ENCODE measurements around the gene ISG20L2.
A peak's percentile ranks its signal among the peaks of the same experiment; 100 is the strongest.

Gene ISG20L2

GRCh38 chr1:156692925-156693847 lies 35.4 kb downstream of the ISG20L2 start (continued):
- TF ChIP-seq POU6F1 (CRISPR knock-in tag; IDR thresholded peaks at IDR 0.05; ENCODE audit: borderline replicate concordance, low read depth) (no peak), TCF4 (CRISPR knock-in tag; IDR thresholded peaks at IDR 0.05; ENCODE audit: borderline replicate concordance) (no peak), SNAI2 (CRISPR knock-in tag; IDR thresholded peaks at IDR 0.05) (no peak), ZNF70 (CRISPR knock-in tag; IDR thresholded peaks at IDR 0.05) (no peak), RARB (CRISPR knock-in tag; IDR thresholded peaks at IDR 0.05) (no peak), ZFP30 (CRISPR knock-in tag; IDR thresholded peaks at IDR 0.05) (no peak), GLIS3 (CRISPR knock-in tag; IDR thresholded peaks at IDR 0.05) (no peak)

- ATAC-seq = no peak; the same call in 2 of the 3 replicates
- TF ChIP-seq RARB (CRISPR knock-in tag; IDR thresholded peaks at IDR 0.05) (no peak), ZNF8 (CRISPR knock-in tag; IDR thresholded peaks at IDR 0.05) (no peak), TCF4 (CRISPR knock-in tag; IDR thresholded peaks at IDR 0.05; ENCODE audit: borderline replicate concordance) (peak; percentile 31; the same call in 1 of the 2 replicates), ZC3H10 (CRISPR knock-in tag; IDR thresholded peaks at IDR 0.05) (no peak), ZNF565 (CRISPR knock-in tag; conservative IDR thresholded peaks at IDR 0.05; ENCODE audit: low read depth) (0 out of 2 replicates have a peak, but pooled peaks have one; percentile 6)
Measured at GRCh38 chr1:156692441-156692924, 36.1 kb downstream of the ISG20L2 start.

- ATAC-seq = peak; percentile 23
- TF ChIP-seq ZNF8 (CRISPR knock-in tag; IDR thresholded peaks at IDR 0.05) = no peak
- no peak for TF ChIP-seq ISL1 (CRISPR knock-in tag; IDR thresholded peaks at IDR 0.05)
- no peak for TF ChIP-seq GLIS3 (CRISPR knock-in tag; IDR thresholded peaks at IDR 0.05)
- TF ChIP-seq OSR1 (CRISPR knock-in tag; IDR thresholded peaks at IDR 0.05) = no peak
- TF ChIP-seq ZNF70 (CRISPR knock-in tag; IDR thresholded peaks at IDR 0.05) = no peak
- TF ChIP-seq ZC3H10 (CRISPR knock-in tag; IDR thresholded peaks at IDR 0.05) = no peak
- no peak for TF ChIP-seq TCF4 (CRISPR knock-in tag; IDR thresholded peaks at IDR 0.05; ENCODE audit: borderline replicate concordance)
Measured at GRCh38 chr1:156691665-156692440, 36.7 kb downstream of the ISG20L2 start.

- TF ChIP-seq ZNF8 (CRISPR knock-in tag; IDR thresholded peaks at IDR 0.05) (no peak), ZNF565 (CRISPR knock-in tag; conservative IDR thresholded peaks at IDR 0.05; ENCODE audit: low read depth) (no peak), GLIS3 (CRISPR knock-in tag; IDR thresholded peaks at IDR 0.05) (no peak), ISL1 (CRISPR knock-in tag; IDR thresholded peaks at IDR 0.05) (no peak), TSHZ2 (CRISPR knock-in tag; IDR thresholded peaks at IDR 0.05) (no peak), CREB5 (CRISPR knock-in tag; IDR thresholded peaks at IDR 0.05; ENCODE audit: low read depth) (no peak), ZNF70 (CRISPR knock-in tag; IDR thresholded peaks at IDR 0.05) (no peak), TCF4 (CRISPR knock-in tag; IDR thresholded peaks at IDR 0.05; ENCODE audit: borderline replicate concordance) (no peak), CSRNP3 (CRISPR knock-in tag; IDR thresholded peaks at IDR 0.05) (no peak), ESRRG (CRISPR knock-in tag; IDR thresholded peaks at IDR 0.05) (no peak), ARNTL (CRISPR knock-in tag; IDR thresholded peaks at IDR 0.05; ENCODE audit: borderline replicate concordance, low read depth) (no peak), TOX (CRISPR knock-in tag; IDR thresholded peaks at IDR 0.05; ENCODE audit: borderline replicate concordance) (no peak), RARB (CRISPR knock-in tag; IDR thresholded peaks at IDR 0.05) (no peak), ZFP30 (CRISPR knock-in tag; IDR thresholded peaks at IDR 0.05) (no peak)
Measured at GRCh38 chr1:156691191-156691590, 37.4 kb downstream of the ISG20L2 start.

More at GRCh38 chr1:156691191-156691590, 37.4 kb downstream of the ISG20L2 start:
- no peak for ATAC-seq

Measured in SK-N-SH treated with all-trans-retinoic acid at 6 μM for 48 hours (cell line).